PC-9 (cell line): Measurements from ENCODE around the gene MAMLD1.

ENCODE experiments used
- CTCF ChIP-seq: fragments of 200-600 bp; sonication (generic); conservative IDR thresholded peaks from 2 replicates; pipeline ENCODE4 v1.6.1; 2017; ENCODE audit warnings: mixed run types, antibody characterized with exemption, mild to moderate bottlenecking, moderate library complexity
- EZH2 ChIP-seq: fragments of 200-600 bp; sonication (generic); IDR thresholded peaks from 2 replicates; pipeline ENCODE4 v1.8.0; 2017; ENCODE audit warnings: antibody characterized with exemption, low read depth

DNA sequence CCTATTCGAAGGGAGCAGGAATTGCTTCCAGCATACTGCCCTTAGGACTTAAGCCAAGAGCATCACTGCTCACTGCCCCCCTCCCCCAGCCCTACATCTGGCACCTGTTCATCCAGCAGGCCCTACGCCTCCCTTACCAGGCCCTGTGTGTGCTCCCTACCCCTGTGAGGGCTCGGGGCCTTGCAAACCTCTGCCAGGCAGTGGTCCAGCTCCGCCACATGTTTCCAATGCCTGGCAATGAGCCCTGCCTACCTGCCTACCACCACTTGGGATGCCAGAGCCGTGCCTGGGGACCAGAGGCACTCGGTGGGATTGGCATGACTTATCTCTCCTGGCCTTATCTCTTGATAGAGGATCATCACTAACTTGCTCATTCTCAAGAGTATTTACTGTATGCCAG, 177.8 kb downstream of the MAMLD1 start:
- TF ChIP-seq CTCF (no peak), EZH2 (no peak)
